NCI-H1048 (cell line): ENCODE results near the gene TLE5.
"Not testable (repeated sequence)": the region's sequence is repeated elsewhere in the genome, so short reads cannot be mapped to it uniquely, and the experiment has no call there.

Source experiments
- DNase-seq: peaks from one replicate; lab custom pipeline; 2025; lab: John Stamatoyannopoulos, UW

TLE5 gene

GRCh38 chr19:3061182-3062161, 823 bp downstream of the TLE5 start:
- no peak for DNase-seq

GRCh38 chr19:3060857-3061181, 1.5 kb downstream of the TLE5 start:
- no peak for DNase-seq

- DNase-seq, result no peak
Observed at GRCh38 chr19:3059653-3060052, 2.6 kb downstream of the TLE5 start.

- DNase-seq, result no peak
Observed at GRCh38 chr19:3058821-3059314, 3.4 kb downstream of the TLE5 start.

- DNase-seq, result no peak
Observed at GRCh38 chr19:3058009-3058820, 4.1 kb downstream of the TLE5 start.

- DNase-seq, result no peak
Observed at GRCh38 chr19:3057275-3057714, 5.0 kb downstream of the TLE5 start.

GRCh38 chr19:3056417-3057088, 5.7 kb downstream of the TLE5 start:
- no peak for DNase-seq

- peak; percentile 77 for DNase-seq
Observed at GRCh38 chr19:3055741-3056416, 6.4 kb downstream of the TLE5 start.

GRCh38 chr19:3054972-3055740, 7.1 kb downstream of the TLE5 start:
- DNase-seq, result no peak

GRCh38 chr19:3054265-3054971, 7.9 kb downstream of the TLE5 start:
- DNase-seq, result no peak

GRCh38 chr19:3053780-3054179, 8.5 kb downstream of the TLE5 start:
- no peak for DNase-seq

- DNase-seq, result no peak
Observed at GRCh38 chr19:3053218-3053621, 9.1 kb downstream of the TLE5 start.

- DNase-seq, result not testable (repeated sequence)
Observed at GRCh38 chr19:3050016-3050415, 12.3 kb downstream of the TLE5 start.

GRCh38 chr19:3049089-3049488, 13.2 kb downstream of the TLE5 start:
- no peak for DNase-seq

GRCh38 chr19:3048190-3048533, 14.1 kb downstream of the TLE5 start:
- DNase-seq, result no peak

- DNase-seq, result peak; percentile 56
Observed at GRCh38 chr19:3047496-3048189, 14.7 kb downstream of the TLE5 start.

- DNase-seq, result no peak
Observed at GRCh38 chr19:3046698-3047495, 15.4 kb downstream of the TLE5 start.

GRCh38 chr19:3045885-3046697, 16.2 kb downstream of the TLE5 start:
- DNase-seq, result no peak
